ENCODE measurements around the gene ZNF598.

Gene ZNF598

GRCh38 chr16:1983544-1984346, 25.9 kb downstream of the ZNF598 start, which contains the start of gene GFER:
TSS of gene GFER (plus strand) at chr16:1984193. CDS start at chr16:1984219, 26 bp downstream.
- H3K4me1 ChIP-seq (ENCODE audit: control insufficient read depth, insufficient read depth, low read length) = peaks cover 7% of the 10 kb centered on the region; the same call in 1 of the 2 replicates
- no peaks in the 10 kb centered on the region for H3K9me3 ChIP-seq (ENCODE audit: control insufficient read depth, insufficient read depth, low read depth, low read length)
- POLR2A ChIA-PET = interaction anchor here (1.0 to 6.3 kb wide), 4 partner anchors 12 to 172 kb away, joined by 6 to 46 read pairs (median 10); partner anchors contain the start of genes RPS2, TBL3 and TRAF7
- CTCF ChIA-PET = interaction anchor here (0.5 to 4.5 kb wide), 3 partner anchors 14 to 1236 kb away, joined by 3 to 28 read pairs (median 3); no protein-coding TSS in a partner anchor
- peak within 1 kb of the TSS; percentile 83 for H3K27ac ChIP-seq (ENCODE audit: extremely low read depth, low read depth, low read length)
- H3K4me3 ChIP-seq (ENCODE audit: low read depth, low read length) = peak within 1 kb of the TSS; percentile 73
- peaks cover 0 to 32% of the 10 kb centered on the region in 2 experiments; a peak in 1 of 3 replicates for H3K36me3 ChIP-seq (ENCODE audit: control insufficient read depth in 2 of 2, insufficient read depth in 1 of 2, low read length in 2 of 2)
- peak; percentile 88 for TF ChIP-seq KLF10 (tag by site-specific recombination; IDR thresholded peaks at IDR 0.05)
- TF ChIP-seq SP3 (tag by site-specific recombination; IDR thresholded peaks at IDR 0.05) = peak; percentile 57
- no peak for TF ChIP-seq ZNF621 (tag by site-specific recombination; IDR thresholded peaks at IDR 0.05)
- TF ChIP-seq ZSCAN30 (tag by site-specific recombination; IDR thresholded peaks at IDR 0.05) = peak; percentile 99
- peak; percentile 68; the same call in 1 of the 2 replicates for TF ChIP-seq KLF8 (tag by site-specific recombination; IDR thresholded peaks at IDR 0.05)
- TF ChIP-seq ZIC2 (tag by site-specific recombination; IDR thresholded peaks at IDR 0.05) = peak; percentile 81
- TF ChIP-seq YY2 (tag by site-specific recombination; IDR thresholded peaks at IDR 0.05) = peak; percentile 68
- TF ChIP-seq, protein P1, sequence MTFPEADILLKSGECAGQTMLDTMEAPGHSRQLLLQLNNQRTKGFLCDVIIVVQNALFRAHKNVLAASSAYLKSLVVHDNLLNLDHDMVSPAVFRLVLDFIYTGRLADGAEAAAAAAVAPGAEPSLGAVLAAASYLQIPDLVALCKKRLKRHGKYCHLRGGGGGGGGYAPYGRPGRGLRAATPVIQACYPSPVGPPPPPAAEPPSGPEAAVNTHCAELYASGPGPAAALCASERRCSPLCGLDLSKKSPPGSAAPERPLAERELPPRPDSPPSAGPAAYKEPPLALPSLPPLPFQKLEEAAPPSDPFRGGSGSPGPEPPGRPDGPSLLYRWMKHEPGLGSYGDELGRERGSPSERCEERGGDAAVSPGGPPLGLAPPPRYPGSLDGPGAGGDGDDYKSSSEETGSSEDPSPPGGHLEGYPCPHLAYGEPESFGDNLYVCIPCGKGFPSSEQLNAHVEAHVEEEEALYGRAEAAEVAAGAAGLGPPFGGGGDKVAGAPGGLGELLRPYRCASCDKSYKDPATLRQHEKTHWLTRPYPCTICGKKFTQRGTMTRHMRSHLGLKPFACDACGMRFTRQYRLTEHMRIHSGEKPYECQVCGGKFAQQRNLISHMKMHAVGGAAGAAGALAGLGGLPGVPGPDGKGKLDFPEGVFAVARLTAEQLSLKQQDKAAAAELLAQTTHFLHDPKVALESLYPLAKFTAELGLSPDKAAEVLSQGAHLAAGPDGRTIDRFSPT (tag by site-specific recombination; IDR thresholded peaks at IDR 0.05) = peak; percentile 90
- no peak for TF ChIP-seq ZNF639 (tag by site-specific recombination; IDR thresholded peaks at IDR 0.05)
- TF ChIP-seq YY1 (tag by site-specific recombination; IDR thresholded peaks at IDR 0.05) = peak; percentile 92
- no peak for TF ChIP-seq ZNF19 (tag by site-specific recombination; IDR thresholded peaks at IDR 0.05; ENCODE audit: low read depth)
- TF ChIP-seq PRDM1 (tag by site-specific recombination; IDR thresholded peaks at IDR 0.05) = peak; percentile 32; the same call in 1 of the 2 replicates
- peak; percentile 57 for TF ChIP-seq SP2 (tag by site-specific recombination; IDR thresholded peaks at IDR 0.05)
- TF ChIP-seq, protein P2, sequence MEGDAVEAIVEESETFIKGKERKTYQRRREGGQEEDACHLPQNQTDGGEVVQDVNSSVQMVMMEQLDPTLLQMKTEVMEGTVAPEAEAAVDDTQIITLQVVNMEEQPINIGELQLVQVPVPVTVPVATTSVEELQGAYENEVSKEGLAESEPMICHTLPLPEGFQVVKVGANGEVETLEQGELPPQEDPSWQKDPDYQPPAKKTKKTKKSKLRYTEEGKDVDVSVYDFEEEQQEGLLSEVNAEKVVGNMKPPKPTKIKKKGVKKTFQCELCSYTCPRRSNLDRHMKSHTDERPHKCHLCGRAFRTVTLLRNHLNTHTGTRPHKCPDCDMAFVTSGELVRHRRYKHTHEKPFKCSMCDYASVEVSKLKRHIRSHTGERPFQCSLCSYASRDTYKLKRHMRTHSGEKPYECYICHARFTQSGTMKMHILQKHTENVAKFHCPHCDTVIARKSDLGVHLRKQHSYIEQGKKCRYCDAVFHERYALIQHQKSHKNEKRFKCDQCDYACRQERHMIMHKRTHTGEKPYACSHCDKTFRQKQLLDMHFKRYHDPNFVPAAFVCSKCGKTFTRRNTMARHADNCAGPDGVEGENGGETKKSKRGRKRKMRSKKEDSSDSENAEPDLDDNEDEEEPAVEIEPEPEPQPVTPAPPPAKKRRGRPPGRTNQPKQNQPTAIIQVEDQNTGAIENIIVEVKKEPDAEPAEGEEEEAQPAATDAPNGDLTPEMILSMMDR (tag by site-specific recombination; IDR thresholded peaks at IDR 0.05) = peak; percentile 91
- TF ChIP-seq RBAK (tag by site-specific recombination; IDR thresholded peaks at IDR 0.05) = no peak
- TF ChIP-seq ZNF596 (tag by site-specific recombination; IDR thresholded peaks at IDR 0.05) = peak; percentile 74
- TF ChIP-seq ZNF23 (tag by site-specific recombination; IDR thresholded peaks at IDR 0.05; ENCODE audit: borderline replicate concordance) = no peak; the same call in 1 of the 2 replicates
- TF ChIP-seq ZNF692 (tag by site-specific recombination; IDR thresholded peaks at IDR 0.05) = peak; percentile 53; the same call in 1 of the 2 replicates
- peak; percentile 79 for TF ChIP-seq FEZF1 (tag by site-specific recombination; IDR thresholded peaks at IDR 0.05)
- TF ChIP-seq SP7 (tag by site-specific recombination; IDR thresholded peaks at IDR 0.05) = peak; percentile 87
- TF ChIP-seq ZNF335 (tag by site-specific recombination; conservative IDR thresholded peaks at IDR 0.05) = peak; percentile 86
- TF ChIP-seq, protein P3, sequence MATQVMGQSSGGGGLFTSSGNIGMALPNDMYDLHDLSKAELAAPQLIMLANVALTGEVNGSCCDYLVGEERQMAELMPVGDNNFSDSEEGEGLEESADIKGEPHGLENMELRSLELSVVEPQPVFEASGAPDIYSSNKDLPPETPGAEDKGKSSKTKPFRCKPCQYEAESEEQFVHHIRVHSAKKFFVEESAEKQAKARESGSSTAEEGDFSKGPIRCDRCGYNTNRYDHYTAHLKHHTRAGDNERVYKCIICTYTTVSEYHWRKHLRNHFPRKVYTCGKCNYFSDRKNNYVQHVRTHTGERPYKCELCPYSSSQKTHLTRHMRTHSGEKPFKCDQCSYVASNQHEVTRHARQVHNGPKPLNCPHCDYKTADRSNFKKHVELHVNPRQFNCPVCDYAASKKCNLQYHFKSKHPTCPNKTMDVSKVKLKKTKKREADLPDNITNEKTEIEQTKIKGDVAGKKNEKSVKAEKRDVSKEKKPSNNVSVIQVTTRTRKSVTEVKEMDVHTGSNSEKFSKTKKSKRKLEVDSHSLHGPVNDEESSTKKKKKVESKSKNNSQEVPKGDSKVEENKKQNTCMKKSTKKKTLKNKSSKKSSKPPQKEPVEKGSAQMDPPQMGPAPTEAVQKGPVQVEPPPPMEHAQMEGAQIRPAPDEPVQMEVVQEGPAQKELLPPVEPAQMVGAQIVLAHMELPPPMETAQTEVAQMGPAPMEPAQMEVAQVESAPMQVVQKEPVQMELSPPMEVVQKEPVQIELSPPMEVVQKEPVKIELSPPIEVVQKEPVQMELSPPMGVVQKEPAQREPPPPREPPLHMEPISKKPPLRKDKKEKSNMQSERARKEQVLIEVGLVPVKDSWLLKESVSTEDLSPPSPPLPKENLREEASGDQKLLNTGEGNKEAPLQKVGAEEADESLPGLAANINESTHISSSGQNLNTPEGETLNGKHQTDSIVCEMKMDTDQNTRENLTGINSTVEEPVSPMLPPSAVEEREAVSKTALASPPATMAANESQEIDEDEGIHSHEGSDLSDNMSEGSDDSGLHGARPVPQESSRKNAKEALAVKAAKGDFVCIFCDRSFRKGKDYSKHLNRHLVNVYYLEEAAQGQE (tag by site-specific recombination; IDR thresholded peaks at IDR 0.05) = no peak
- no peak for TF ChIP-seq ZNF292 (tag by site-specific recombination; IDR thresholded peaks at IDR 0.05; ENCODE audit: borderline replicate concordance, low read depth)
- no peak for TF ChIP-seq ZNF571 (tag by site-specific recombination; IDR thresholded peaks at IDR 0.05)
- TF ChIP-seq ZNF341 (tag by site-specific recombination; IDR thresholded peaks at IDR 0.05; ENCODE audit: low read depth) = peak; percentile 28; the same call in 1 of the 2 replicates
- TF ChIP-seq IKZF3 (tag by site-specific recombination; IDR thresholded peaks at IDR 0.05) = peak; percentile 53
- no peak for TF ChIP-seq ZBTB1 (tag by site-specific recombination; IDR thresholded peaks at IDR 0.05)
